Erythroblast (primary cell): ENCODE measurements around the gene NOP53.

Experiments used
- GATA1 ChIP-seq: IDR thresholded peaks from 2 replicates; pipeline ENCODE4 v1.6.1; 2011; ENCODE audit warnings: low read depth, mild to moderate bottlenecking, control low read depth, low read length, moderate library complexity
- POLR2A ChIP-seq: IDR thresholded peaks from 2 replicates; pipeline ENCODE4 v1.6.1; 2011; ENCODE audit warnings: mild to moderate bottlenecking, low read length

- TF ChIP-seq POLR2A = no peak
- no peak for TF ChIP-seq GATA1
Observed at GRCh38 chr19:47719047-47719859, 26.1 kb upstream of the NOP53 start.
